GM18505 (cell line): ENCODE measurements around the gene RAB11FIP4.

Source experiments
- ATAC-seq: cut with Tn5 transposase; IDR thresholded peaks from one replicate; pipeline ENCODE4 v1.9.1; 2021; ENCODE audit not compliant: unreplicated experiment
- POLR2A ChIP-seq: IDR thresholded peaks from 4 replicates; pipeline ENCODE4 v1.6.1; 2011; ENCODE audit warnings: borderline replicate concordance; ENCODE audit not compliant: insufficient read depth, insufficient read length; ENCODE audit errors: extremely low read depth

RAB11FIP4 gene

GRCh38 chr17:31546650-31547049 is 155.2 kb downstream of the RAB11FIP4 start:
- no peak for TF ChIP-seq POLR2A
- ATAC-seq = no peak

- no peak for TF ChIP-seq POLR2A
- ATAC-seq = no peak
Measured at GRCh38 chr17:31548709-31549108, 157.2 kb downstream of the RAB11FIP4 start.

GRCh38 chr17:31549121-31549524 is 157.6 kb downstream of the RAB11FIP4 start:
- no peak for TF ChIP-seq POLR2A
- ATAC-seq = peak; percentile 7

GRCh38 chr17:31549525-31550388 is 158.3 kb downstream of the RAB11FIP4 start:
- ATAC-seq = peak; percentile 72
- peak; percentile 70 for TF ChIP-seq POLR2A

GRCh38 chr17:31550389-31551056 is 159.0 kb downstream of the RAB11FIP4 start:
- ATAC-seq = no peak
- no peak for TF ChIP-seq POLR2A

- no peak for ATAC-seq
- no peak for TF ChIP-seq POLR2A
Measured at GRCh38 chr17:31552568-31552967, 161.1 kb downstream of the RAB11FIP4 start.

- no peak for TF ChIP-seq POLR2A
- no peak for ATAC-seq
Measured at GRCh38 chr17:31553506-31553905, 162.0 kb downstream of the RAB11FIP4 start.

GRCh38 chr17:31554930-31555329 is 163.5 kb downstream of the RAB11FIP4 start:
- no peak for TF ChIP-seq POLR2A
- ATAC-seq = no peak

- TF ChIP-seq POLR2A = no peak
- ATAC-seq = no peak
Measured at GRCh38 chr17:31556969-31557645, 165.6 kb downstream of the RAB11FIP4 start.

GRCh38 chr17:31558748-31559583 is 167.5 kb downstream of the RAB11FIP4 start:
- ATAC-seq = no peak
- TF ChIP-seq POLR2A = no peak

- no peak for ATAC-seq
- no peak for TF ChIP-seq POLR2A
Measured at GRCh38 chr17:31559584-31560501, 168.4 kb downstream of the RAB11FIP4 start.
